ENCODE results near the gene EFNB2.

EFNB2 gene

GRCh38 chr13:106479929-106480328, 55.5 kb downstream of the EFNB2 start:
- no peak for DNase-seq

- no peak for DNase-seq
These were observed 57.3 kb downstream of the EFNB2 start for GRCh38 chr13:106478116-106478515.

- DNase-seq: no peak
These were observed 58.2 kb downstream of the EFNB2 start for GRCh38 chr13:106477303-106477702.

- no peak for DNase-seq
These were observed 59.6 kb downstream of the EFNB2 start for GRCh38 chr13:106475852-106476251.

GRCh38 chr13:106474912-106475311, 60.5 kb downstream of the EFNB2 start:
- no peak for DNase-seq

GRCh38 chr13:106473154-106473553, 62.3 kb downstream of the EFNB2 start:
- DNase-seq: no peak

- DNase-seq: no peak
These were observed 62.8 kb downstream of the EFNB2 start for GRCh38 chr13:106472621-106473020.

GRCh38 chr13:106471957-106472543, 63.4 kb downstream of the EFNB2 start:
- DNase-seq: no peak

GRCh38 chr13:106470576-106470975, 64.9 kb downstream of the EFNB2 start:
- DNase-seq: no peak

GRCh38 chr13:106468744-106469590, 66.5 kb downstream of the EFNB2 start:
- no peak for DNase-seq

GRCh38 chr13:106468207-106468606, 67.3 kb downstream of the EFNB2 start:
- no peak for DNase-seq

- DNase-seq: no peak
These were observed 67.9 kb downstream of the EFNB2 start for GRCh38 chr13:106467427-106468122.

GRCh38 chr13:106466691-106467426, 68.6 kb downstream of the EFNB2 start:
- DNase-seq: no peak

- no peak for DNase-seq
These were observed 71.4 kb downstream of the EFNB2 start for GRCh38 chr13:106464076-106464475.

- no peak for DNase-seq
These were observed 72.8 kb downstream of the EFNB2 start for GRCh38 chr13:106462710-106463109.

- no peak for DNase-seq
These were observed 79.7 kb downstream of the EFNB2 start for GRCh38 chr13:106455777-106456176.

- DNase-seq: no peak
These were observed 80.3 kb downstream of the EFNB2 start for GRCh38 chr13:106455190-106455589.

GRCh38 chr13:106453101-106453500, 82.4 kb downstream of the EFNB2 start:
- DNase-seq: no peak

GRCh38 chr13:106450991-106451390, 84.5 kb downstream of the EFNB2 start:
- no peak for DNase-seq

GRCh38 chr13:106449096-106449495, 86.4 kb downstream of the EFNB2 start:
- no peak for DNase-seq

- DNase-seq: no peak
These were observed 89.5 kb downstream of the EFNB2 start for GRCh38 chr13:106445996-106446395.

- DNase-seq: no peak
These were observed 91.7 kb downstream of the EFNB2 start for GRCh38 chr13:106443607-106444322.

- no peak for DNase-seq
These were observed 94.6 kb downstream of the EFNB2 start for GRCh38 chr13:106440866-106441265.

Measured in NCI-H2171 (cell line).